HG03378 (cell line): ENCODE measurements around the gene XYLT1.
"Not testable (repeated sequence)": the region's sequence is repeated elsewhere in the genome, so short reads cannot be mapped to it uniquely, and the experiment has no call there.

Source experiments
- ATAC-seq: cut with Tn5 transposase; IDR thresholded peaks from one replicate; pipeline ENCODE4 v1.9.1; 2021; ENCODE audit warnings: mild to moderate bottlenecking, moderate library complexity; ENCODE audit not compliant: unreplicated experiment

The XYLT1 gene, protein sequence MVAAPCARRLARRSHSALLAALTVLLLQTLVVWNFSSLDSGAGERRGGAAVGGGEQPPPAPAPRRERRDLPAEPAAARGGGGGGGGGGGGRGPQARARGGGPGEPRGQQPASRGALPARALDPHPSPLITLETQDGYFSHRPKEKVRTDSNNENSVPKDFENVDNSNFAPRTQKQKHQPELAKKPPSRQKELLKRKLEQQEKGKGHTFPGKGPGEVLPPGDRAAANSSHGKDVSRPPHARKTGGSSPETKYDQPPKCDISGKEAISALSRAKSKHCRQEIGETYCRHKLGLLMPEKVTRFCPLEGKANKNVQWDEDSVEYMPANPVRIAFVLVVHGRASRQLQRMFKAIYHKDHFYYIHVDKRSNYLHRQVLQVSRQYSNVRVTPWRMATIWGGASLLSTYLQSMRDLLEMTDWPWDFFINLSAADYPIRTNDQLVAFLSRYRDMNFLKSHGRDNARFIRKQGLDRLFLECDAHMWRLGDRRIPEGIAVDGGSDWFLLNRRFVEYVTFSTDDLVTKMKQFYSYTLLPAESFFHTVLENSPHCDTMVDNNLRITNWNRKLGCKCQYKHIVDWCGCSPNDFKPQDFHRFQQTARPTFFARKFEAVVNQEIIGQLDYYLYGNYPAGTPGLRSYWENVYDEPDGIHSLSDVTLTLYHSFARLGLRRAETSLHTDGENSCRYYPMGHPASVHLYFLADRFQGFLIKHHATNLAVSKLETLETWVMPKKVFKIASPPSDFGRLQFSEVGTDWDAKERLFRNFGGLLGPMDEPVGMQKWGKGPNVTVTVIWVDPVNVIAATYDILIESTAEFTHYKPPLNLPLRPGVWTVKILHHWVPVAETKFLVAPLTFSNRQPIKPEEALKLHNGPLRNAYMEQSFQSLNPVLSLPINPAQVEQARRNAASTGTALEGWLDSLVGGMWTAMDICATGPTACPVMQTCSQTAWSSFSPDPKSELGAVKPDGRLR

DNA sequence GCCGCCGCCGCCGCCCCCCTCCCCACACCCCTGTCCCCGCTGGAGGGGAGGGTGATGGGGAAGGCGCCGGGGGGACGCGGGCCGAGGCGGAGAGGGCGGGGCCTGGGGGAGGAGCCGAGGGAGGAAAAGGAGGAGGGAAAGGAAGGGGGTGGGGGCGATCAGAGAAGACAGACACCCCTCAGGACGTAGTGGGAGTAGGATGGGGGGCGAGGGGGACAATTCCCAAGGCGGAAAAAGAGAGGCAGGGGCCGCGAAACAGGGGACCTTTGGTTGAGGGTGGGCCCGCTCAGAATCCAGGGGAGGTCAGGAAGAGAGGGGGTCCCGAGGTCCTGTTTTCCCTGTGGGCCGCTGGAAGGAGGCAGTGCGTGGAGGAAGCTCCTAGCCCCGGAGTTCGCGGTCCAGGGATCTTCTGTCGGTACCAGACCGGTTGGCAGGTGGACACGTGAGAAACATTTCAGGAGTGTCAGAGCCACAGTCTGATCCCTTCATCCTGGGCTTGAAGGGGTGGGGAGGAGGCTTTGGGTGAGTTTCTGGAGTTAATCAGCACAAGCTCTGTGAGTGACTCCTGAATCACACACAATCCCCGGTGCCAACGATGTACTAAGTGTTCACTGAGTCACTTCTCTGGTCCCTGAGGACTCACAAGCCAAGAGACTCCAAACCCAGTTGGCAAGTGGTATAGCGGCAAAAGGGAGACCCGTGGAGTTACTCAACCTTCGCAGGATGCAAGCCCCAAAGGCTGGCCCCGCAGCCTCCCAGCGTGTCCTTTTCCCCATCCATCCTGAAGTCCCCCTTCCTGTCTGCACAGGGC is at the start of gene XYLT1:
Gene XYLT1, minus strand, starts transcription at position 53 of the 811 bp plus-strand sequence. CDS start 164 bp downstream, outside the sequence.
- ATAC-seq = no peak

DNA sequence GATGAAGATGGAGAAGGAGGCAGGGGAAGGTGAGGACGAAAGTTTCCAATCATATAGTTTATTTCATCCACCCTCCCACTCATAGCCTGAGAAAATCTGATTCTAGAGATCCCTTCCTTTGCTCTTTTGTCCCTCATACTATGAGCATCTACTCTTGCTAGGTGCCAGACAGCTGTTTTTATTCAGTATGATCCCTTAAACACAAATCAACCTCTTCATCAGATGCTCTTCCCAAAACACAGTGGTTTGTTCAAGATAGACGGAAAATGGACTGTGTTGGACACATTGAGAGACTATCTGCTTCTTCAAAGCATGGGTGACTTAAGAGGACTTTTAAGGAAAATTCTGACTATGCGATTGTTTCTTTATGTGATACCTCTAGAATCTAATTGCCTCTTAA is 49.4 kb upstream of the XYLT1 start:
- no peak for ATAC-seq

DNA sequence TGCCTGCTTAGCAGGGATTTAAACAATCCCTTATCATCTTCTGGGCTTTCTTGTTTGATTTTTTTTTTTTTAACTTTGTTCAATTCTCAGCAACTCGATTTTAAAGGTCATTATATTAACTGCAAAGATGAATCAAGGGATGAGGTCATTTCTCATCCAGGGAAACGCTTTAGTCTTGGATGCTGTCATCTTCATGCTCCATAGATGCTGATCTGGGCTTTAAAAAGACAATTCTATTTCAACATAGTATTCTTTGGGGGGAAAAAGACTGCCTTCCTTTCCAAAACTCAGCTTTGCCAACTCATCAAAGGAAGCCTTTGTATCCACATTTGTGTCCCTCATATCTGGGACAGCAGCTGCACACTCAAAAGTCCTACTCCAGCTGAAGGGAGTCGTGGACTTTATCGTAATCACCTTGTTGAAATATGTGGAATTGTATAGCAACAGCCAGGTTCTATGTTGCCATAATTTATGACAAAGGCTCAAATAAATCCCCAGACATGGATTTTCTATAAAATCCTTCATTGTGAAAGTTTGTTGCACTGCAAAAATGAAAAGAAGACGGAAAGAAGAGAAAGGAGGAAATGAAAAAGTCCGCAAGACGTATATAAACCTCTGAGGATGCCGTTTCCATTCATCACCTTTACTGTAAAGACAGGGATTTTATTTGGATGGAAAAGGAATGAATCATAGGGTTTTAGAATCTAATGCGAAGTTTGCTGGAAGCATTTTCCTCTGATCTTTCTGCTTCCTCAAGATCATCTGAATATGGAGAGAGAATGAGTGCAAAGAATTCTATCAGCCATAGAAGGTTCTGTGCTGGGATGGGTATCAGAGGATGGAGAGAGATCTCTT is 48.6 kb upstream of the XYLT1 start:
- ATAC-seq = no peak

DNA sequence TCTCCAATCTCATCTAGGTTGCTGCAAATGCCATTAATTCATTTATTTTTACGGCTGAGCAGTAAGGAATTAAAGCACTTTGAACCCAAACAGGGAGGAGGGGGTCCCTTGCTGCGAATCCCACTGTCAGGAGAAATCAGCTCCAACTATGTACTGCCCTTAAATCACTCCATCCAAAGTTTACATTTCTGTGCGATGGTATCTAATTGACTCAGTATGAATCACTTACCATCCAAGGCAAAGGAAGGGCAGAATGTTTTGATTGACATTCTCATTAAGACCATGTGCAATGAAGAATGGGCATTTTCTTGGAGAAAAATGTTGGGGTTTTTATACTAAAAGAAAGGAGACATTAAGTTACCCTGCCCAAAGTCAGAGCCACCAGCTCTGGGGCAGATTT is 47.7 kb upstream of the XYLT1 start:
- no peak for ATAC-seq

DNA sequence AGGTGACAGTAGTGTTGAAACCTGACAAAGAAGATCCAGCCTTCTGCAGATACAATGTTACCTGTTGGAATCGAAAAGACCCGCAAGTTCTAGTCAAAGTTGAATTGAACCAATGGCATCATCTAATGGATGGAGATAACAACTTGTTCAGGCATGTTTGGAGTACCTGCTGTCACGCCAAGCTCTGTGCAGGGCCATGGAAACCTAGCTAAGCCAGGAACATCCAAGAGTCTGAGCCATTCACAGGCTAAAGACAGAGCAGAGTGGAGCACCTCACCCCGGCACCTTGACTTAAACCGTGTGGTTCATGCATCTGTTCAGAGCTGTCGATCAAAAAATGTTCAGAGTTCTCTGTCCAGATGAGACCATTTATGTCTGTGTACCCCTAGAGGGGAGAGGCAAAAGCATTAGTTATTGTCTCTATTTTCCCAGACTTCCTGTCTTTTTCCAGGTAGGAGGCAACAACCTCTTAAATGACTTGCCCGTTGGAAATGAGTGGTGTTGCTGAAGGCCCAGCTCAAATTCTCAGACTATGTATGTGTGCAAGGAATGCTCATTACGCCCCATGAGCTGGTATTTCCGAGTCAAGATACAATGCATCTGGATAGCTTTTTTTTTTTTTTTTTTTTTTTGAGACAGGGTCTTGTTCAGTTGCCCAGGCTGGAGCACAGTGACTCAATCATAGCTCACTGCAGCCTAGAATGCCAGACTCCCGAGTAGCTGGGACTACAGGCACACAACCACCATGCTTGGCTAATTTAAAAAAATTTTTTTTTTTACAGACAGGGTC is 44.9 kb upstream of the XYLT1 start:
- ATAC-seq = no peak

DNA sequence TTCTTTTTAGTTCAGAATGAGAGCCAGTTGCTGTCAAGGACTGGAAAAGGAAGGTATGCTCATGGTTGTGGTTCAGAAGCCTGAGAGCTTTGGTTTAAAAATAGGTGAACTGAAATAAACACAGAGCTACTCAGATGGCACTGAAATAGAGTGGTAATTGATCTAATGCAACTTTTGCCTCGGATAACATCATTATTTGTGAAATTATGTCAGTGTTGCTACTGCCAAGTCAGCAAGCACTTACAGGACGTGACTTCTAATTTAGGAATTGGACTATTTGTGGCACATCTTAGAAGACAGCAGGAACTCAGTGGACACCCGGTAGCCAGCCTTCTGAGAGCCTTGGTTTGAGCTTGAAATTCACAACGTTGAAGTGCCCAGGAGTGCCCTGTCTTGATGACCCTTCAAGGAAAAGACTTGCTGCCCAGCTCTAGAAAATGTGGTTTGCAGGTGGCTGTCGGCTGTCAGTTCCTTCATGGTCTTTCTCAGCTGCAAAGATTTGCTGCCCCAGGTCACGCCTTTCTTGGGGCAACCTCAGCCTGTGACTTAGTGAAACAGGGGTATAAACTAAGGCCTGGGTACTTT is 42.0 kb upstream of the XYLT1 start:
- ATAC-seq = no peak

DNA sequence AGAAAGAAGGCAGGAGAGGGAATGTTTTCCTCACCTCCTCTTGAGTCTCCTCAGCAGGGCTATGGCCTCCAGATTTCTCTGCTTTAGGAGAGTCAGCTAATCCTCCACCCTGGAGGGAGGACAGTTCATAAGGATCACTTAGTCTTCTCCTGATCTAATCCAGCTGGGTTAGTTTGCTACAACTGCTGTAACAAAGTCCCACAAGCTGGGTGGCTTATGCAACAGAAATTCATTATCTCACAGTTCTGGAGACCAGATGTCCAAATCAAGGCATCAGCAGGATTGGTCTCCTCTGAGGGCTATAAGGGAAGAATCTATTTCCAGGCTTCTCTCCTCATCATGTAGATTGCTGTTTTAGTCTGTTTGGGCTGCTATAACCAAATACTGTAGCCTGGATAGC is 40.6 kb upstream of the XYLT1 start:
- ATAC-seq = no peak

DNA sequence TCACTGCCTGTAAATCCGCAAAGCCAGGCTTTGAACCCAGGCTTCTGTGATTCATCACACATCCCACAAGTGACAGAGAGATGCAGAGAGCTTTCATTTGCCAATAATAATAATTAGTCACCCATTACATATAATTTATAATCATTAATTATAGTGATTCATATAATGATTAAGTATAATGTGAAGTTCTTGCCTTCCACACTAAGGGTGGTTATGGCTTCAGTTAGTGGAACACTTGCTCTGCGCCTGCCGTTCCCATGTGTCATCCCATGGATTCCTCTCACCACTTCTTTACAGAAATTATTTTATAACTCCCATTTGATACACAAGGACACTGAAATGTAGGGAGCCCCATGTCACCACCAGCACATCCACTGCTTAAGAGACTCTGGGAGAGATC is 39.8 kb upstream of the XYLT1 start:
- ATAC-seq = no peak

DNA sequence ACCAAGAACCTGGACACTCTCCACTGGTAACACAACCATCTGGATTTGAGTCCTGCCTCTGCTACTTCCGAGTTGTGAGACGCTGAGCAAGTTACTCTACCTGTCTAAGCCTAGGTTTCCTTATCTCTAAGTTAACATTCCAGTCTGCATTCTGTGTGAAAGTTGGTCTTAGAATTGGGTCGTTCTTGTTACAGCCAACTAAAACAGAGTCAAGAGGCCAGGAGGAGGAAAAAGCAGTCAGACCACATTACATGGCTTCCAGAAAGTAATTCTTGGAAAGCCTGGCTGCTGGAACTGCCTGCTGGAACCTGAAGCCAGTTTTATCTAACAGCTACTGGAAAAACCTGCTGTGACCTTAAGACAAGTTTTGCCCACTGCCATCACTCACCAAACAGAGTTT is 38.4 kb upstream of the XYLT1 start:
- ATAC-seq = no peak

DNA sequence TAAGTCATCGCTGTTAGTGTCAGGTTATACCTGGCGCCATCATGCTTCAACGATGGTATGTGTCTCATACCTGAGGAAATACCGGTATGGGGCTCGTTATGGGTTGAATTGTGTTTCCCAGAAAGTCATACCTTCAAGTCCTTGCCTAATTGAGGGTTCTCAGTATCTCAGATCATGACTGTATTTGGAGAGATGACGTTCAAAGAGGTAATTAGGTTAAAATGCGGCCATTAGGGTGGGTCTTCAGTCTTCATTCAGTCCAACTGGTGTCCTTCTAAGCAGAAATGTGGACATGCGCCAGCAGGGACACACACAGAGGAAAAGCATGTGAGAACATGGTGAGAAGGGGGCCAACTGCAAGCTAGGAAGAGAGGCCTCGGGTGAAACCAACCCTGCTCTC is 37.5 kb upstream of the XYLT1 start:
- ATAC-seq = no peak

DNA sequence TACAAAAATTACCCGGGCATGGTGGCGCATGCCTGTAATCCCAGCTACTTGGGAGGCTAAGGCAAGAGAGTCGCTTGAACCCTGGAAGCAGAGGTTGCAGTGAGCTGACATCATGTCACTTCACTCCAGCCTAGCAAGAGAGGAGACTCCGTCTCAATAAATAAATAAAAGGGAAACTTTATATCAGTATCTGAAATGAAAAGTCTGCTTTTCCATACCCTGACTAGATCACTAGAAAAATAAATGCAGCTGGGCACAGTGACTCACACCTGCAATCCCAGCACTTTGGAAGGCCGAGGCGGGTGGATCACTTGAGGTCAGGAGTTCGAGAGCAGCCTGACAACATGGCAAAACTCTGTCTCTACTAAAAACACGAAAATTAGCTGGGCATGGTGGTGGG is 36.8 kb upstream of the XYLT1 start:
- ATAC-seq = not testable (repeated sequence)

DNA sequence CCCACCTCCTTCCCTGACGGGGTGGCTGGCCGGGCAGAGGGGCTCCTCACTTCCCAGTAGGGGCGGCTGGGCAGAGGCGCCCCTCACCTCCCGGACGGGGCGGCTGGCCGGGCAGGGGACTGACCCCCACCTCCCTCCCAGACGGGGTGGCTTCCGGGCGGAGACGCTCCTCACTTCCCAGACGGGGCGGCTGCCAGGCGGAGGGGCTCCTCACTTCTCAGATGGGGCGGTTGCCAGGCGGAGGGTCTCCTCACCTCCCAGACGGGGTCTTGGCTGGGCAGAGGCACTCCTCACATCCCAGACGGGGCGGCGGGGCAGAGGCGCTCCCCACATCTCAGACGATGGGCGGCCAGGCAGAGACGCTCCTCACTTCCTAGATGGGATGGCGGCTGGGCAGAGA is 35.1 kb upstream of the XYLT1 start:
- not testable (repeated sequence) for ATAC-seq

DNA sequence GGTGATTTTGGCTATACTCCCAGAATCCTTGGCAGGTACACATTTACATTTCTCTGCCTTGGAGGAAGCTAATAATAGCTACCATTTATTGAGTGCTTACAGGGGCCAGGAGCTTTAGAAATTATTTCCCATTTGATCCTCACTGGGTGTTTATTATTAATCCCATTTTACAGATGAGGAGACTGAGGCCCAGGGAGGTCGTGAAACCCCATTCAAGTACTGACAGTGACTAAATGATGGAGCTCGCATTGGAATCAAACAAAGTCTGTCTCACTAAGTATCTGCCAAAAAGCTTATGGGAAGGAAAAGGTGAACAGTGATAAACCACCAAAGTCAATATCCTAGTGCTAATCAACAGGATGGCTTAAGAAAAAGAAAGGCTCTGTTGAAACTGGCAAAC is 33.3 kb upstream of the XYLT1 start:
- ATAC-seq = no peak

DNA sequence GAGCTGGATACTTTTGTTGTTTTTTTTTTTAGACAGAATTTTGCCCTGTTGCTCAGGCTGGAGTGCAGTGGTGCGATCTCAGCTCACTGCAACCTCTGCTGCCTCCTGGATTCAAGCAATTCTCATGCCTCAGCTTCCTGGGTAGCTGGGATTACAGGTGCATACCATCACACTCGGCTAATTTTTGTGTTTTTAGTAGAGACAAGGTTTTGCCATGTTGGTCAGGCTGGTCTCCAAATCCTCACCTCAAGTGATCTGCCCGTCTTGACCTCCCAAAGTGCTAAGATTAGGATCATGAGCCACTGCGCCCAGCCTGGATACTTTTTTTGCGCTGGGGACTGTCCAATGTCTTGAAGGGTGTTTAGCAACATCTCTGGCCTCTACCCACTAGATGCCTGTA is 32.6 kb upstream of the XYLT1 start:
- no peak for ATAC-seq

DNA sequence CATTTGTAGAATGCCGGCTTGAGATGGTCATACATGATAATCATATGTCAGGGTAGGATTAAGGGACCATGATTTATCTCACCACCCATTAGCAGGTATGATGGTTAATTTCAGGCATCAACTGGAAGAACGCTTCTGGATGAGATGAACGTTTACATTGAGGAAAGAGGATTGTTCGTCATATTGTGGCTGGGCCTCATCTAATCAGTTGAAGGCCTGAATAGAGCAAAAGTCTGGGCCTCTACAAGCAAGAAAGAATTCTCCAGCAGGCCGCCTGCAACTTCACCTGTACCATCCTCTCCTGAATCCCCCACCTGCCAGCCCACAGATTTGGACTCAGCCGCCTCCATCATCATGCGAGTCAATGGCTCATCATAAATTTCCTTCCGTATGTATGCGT is 30.6 kb upstream of the XYLT1 start:
- no peak for ATAC-seq

DNA sequence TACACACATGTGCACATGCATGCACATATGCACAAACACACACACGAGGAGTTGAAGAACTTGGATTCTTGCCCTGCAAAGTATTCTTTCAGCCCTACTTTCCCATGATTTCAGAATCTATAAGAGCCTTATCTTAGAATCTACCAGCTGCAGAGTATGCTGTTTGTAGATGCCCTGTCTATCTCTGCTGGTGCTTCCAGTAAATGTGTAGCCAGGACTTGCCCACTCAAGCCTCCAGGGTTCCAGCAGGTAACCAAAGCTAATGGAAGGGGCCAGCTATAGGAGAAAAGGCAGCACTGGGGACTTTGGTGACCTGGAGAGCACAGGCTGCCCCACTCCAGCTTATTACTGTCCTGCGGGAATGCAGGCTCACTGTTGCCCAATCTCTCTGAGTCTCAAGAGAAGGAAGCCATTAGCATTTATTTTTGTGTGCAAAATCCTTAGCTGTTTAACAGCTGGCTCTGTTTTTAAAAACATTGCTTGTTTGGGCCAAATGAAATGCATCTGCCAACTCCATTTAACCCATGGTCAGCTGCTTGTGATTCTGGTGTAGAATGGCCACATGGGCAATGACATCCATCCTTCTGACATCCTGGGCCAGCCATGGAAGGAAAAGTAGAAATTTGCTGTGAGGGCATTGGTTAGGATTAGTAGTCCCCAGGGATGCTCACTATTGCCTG is 28.6 kb upstream of the XYLT1 start:
- no peak for ATAC-seq

DNA sequence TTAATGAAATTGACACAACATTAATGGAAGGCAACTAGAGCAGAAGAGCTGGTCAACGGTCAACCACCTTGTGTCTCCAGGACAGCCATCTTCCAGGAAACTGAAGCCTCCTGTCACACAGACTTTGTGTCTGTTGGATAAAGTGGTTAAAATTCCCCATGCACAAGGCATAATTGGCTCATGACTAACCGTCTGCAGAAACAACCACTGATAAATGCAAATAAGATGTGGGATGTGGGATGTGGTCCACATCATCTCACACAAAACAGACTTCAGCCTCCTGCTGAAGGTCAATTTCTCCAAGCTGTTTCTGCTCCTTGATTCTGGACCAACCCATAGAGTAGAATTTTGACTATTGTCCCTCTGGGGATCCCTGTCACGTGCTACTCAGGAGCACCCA is 26.9 kb upstream of the XYLT1 start:
- ATAC-seq = no peak

DNA sequence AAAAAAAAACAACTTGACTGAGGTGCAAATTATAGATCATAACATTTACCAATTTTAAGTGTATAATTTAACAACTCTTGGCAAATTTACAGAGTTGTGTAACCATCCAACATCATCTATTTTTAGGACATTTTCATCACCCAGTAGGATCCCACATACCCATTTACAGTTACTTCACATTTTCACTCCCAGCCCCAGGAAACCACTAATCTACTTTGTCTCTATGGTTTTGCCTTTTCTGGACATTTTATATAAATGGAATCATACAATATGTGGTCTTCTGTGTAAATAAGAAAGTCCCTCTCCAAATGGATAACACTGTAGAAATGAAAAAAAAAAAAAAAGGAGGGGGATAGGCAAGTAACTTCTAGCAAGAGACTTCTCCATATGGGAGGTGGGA is 26.1 kb upstream of the XYLT1 start:
- ATAC-seq = no peak
